ENCODE measurements around the gene CLINT1. TPM values are rescaled to one million over a fixed set of nuclear protein-coding genes. Genes with fewer than 3 reads are reported as not detected.
A peak's percentile ranks its signal among the peaks of the same experiment; 100 is the strongest.

Gene CLINT1
- total RNA-seq, 4 donors from 2014 or later = 83.9 to 123 (median 99.1) TPM

DNA sequence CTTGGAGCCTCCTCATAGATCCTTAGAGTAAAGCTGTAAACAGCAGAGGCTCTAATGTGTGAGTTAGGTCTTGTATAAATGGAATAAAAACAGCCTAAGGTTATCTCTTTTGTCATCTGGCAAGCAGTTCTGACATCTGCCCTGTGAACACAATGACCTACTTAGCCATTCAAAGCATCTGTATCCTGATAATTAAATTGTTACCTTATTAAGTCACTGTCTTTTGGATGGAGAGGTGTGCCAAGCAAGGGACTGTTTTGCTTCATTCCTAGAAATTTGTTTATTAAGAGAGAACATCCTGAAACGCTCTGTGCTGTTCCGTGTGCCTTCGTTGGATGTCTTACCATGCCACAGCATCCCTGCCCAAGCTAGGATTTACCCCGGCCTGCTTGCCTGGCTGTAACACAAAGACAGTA, 113.9 kb downstream of the CLINT1 start:
- no peak for ATAC-seq (ENCODE audit: low FRiP score)
- no peak for DNase-seq (ENCODE audit: low spot score)
- TF ChIP-seq, protein P1, sequence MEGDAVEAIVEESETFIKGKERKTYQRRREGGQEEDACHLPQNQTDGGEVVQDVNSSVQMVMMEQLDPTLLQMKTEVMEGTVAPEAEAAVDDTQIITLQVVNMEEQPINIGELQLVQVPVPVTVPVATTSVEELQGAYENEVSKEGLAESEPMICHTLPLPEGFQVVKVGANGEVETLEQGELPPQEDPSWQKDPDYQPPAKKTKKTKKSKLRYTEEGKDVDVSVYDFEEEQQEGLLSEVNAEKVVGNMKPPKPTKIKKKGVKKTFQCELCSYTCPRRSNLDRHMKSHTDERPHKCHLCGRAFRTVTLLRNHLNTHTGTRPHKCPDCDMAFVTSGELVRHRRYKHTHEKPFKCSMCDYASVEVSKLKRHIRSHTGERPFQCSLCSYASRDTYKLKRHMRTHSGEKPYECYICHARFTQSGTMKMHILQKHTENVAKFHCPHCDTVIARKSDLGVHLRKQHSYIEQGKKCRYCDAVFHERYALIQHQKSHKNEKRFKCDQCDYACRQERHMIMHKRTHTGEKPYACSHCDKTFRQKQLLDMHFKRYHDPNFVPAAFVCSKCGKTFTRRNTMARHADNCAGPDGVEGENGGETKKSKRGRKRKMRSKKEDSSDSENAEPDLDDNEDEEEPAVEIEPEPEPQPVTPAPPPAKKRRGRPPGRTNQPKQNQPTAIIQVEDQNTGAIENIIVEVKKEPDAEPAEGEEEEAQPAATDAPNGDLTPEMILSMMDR (IDR thresholded peaks at IDR 0.05) = no peak

DNA sequence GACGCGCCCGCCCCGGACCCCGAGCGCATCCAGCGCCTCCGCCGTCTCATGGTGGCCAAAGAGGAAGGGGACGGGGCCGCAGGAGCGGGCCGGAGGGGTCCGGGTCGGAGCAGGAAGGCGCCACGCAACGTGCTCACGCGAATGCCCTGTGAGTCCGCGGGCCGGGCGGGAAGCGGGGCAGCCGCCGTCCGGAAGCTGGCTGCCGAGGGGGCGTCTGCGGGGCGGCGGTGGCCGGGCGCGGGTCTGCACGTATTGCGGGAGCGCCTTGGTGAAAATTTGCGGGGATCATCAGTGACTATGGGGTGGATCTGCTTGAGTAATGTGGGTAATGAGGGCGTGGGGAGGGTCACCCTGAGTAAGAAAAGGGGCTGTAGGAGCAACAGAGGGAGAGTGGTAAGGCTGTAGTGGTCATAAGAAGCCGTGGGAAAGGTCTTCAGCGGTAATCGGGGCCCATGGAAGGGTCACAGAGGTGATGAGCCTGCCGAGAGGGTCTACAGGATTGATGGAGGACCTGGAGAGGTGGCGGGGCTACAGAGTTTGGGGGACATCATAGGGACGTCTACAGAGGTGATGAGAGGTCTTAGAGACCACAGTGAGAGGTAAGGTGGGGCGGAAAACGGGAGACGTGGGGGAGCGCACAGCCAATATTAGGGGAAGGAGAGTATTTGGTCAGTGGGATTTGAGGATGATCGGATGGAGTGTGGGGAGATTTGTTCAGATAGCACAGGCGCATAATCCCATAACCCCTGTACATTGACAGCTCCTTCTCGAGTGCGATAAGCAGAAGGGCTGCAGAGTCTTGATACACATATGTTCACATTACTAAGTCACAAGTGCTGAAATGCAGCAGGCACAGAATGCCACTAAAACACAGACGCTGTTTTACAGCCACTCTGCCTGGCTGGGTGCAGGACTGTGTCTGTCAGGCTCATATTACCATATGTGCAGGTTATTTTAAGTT, 114.6 kb downstream of the CLINT1 start:
- ATAC-seq (ENCODE audit: low FRiP score) = peak; percentile 40
- TF ChIP-seq, protein P1 (IDR thresholded peaks at IDR 0.05) = no peak
- no peak for DNase-seq (ENCODE audit: low spot score)

DNA sequence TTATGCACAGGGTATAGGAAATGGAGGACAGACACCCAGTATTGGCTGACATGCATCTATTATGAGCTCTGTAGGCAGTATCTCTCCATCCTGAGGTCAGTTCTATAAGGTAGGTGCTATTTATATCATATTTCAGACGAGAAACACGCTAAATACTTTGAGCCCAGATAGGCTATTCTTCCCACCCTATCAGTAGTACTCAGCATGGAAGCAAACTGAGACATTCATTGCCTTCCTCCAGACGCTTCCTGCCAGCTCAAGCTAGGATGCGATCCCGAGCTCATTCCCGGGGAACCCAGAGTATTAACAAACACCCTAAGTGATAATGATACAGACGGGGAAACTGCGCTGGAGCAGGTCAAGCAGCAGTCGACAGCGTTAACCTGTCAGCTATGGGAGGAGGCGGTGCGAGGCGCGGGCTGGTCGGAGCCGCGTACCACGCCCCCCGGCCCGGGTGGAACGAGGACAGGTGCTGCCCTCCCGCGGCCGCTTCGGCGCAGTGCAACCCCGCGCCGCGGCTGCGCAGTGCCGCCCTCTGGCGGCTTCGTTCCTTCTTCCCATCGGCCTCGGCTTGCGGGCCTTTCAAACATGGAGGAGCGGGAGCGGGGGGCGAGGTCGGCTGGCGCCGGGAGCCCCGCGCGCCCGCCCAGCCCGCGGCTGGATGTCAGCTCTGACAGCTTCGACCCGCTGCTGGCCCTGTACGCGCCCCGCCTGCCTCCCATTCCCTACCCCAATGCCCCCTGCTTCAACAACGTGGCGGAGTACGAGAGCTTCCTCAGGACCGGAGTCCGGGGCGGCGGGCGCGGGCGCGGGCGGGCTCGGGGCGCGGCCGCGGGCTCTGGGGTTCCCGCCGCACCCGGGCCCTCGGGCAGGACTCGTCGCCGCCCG, 115.5 kb downstream of the CLINT1 start, which contains the start of gene LSM11:
LSM11 (plus strand) TSS at position 550 of the 888 bp plus-strand sequence; CDS start at position 589, 39 bp downstream.
- TF ChIP-seq, protein P1 (IDR thresholded peaks at IDR 0.05) = peak in 2 of 3 donors; percentile 97 to 98
- ATAC-seq (ENCODE audit: low FRiP score) (peak; percentile 99), DNase-seq (ENCODE audit: low spot score) (peak; percentile 72)

DNA sequence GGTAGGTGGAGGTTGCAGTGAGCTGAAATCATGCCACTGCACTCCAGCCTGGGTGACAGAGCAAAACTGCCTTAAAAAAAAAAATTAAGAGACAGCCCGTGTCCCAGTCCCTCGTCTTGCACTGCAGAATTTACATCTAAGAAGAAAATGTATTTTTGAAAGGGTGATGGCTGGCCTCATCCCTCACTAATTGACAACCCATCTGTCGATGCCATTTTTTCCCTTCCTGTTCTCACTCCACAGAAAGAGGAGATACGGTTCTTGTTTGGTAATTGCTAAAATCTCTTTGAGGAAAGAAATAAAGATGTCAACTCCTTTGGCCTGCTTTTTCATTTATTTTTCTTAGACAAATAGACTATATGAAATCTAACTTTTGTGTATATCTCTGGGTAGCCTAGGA, 117.8 kb downstream of the CLINT1 start:
- ATAC-seq (ENCODE audit: low FRiP score) (no peak), DNase-seq (ENCODE audit: low spot score) (no peak)
- TF ChIP-seq, protein P1 (IDR thresholded peaks at IDR 0.05) = no peak

DNA sequence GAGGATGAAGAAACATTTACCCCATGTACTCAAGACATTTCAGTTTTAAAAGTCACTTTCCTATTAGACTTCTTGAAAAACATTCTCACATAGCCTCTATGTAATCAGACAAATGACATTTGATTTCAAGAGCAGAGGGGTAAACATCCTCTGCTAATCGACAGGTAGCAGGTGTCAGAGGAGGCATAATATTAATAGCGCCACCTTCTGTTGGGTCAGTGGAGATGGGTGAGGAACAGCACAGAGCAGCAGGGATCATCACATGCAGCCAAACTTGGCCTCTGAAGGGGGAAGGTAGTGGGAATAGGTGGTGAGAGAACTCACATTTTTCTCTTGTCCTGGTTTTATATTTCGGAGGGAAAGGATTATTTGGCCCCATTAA, 118.7 kb downstream of the CLINT1 start:
- DNase-seq (ENCODE audit: low spot score) (no peak), ATAC-seq (ENCODE audit: low FRiP score) (no peak)
- TF ChIP-seq, protein P1 (IDR thresholded peaks at IDR 0.05) = no peak

DNA sequence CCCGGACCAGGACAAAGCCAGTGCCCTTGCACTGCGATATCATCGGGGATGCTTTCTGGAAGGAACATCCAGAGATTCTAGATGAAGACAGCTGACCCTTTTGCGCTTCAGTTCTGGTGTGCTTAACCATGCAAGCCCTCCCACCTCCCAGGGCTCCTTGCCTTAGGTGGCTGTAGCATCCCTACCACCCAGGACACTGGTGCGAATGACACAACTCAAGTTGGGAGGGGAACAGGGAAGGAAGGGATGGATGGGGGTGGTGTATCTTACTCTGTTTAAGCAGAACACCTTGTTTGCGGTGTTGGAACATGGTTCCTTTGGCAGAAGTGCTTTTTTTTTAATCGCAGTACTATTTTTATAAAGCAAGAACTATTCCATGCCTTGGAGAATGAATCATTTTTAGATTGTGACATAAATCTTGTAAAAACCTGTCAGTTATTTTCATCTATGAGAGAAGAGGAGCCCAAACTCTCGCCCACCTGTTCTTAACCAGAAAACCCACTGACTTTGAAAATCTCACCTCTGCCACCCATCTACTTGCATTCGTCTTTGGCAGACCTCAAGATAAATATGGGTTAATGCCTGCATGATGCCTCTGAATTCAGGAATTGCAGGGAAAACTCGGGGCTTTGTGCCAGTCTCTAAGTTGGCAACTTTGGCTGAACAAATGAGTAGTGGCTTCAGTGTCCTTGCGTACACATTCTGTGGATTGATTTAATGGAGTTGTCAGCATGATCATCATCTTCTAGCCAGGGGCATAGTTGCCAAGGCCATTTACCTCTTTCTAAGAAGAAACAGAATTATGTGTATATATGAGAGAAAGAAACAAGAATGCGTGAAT, 119.3 kb downstream of the CLINT1 start:
- DNase-seq (ENCODE audit: low spot score) (no peak), ATAC-seq (ENCODE audit: low FRiP score) (no peak)
- TF ChIP-seq, protein P1 (IDR thresholded peaks at IDR 0.05) = no peak
